ENCODE results near the gene RPL21. TPM values are rescaled to one million over a fixed set of nuclear protein-coding genes. Genes with fewer than 3 reads are reported as not detected.
A peak's percentile ranks its signal among the peaks of the same experiment; 100 is the strongest.

RPL21 gene
- total RNA-seq, 1 experiment from 2014 or later, result 1,354 TPM

- peaks cover 17% of the 10 kb centered on the region for H3K4me1 ChIP-seq (ENCODE audit: low read length)
- H3K79me2 ChIP-seq (ENCODE audit: low read length), result no peaks in the 10 kb centered on the region
- H3K9me2 ChIP-seq (replicated peaks; ENCODE audit: insufficient read depth, low read length), result no peaks in the 10 kb centered on the region
- H3K27ac ChIP-seq (ENCODE audit: low read length), result no peak overlapping the region
- H3K27me3 ChIP-seq (ENCODE audit: low read length), result no peaks in the 10 kb centered on the region
- no peaks in the 10 kb centered on the region for H4K20me1 ChIP-seq (ENCODE audit: insufficient read depth, low read depth, low read length)
- no peaks in the 10 kb centered on the region for H3K36me3 ChIP-seq (ENCODE audit: insufficient read depth, low read length)
- no peaks in the 10 kb centered on the region for H3K9me3 ChIP-seq (ENCODE audit: low read length)
- H2AFZ ChIP-seq (ENCODE audit: low read length), result no peak overlapping the region
- peak overlapping the region; percentile 73; the same call in 1 of the 2 replicates for H3K4me3 ChIP-seq (ENCODE audit: low read length)
- no peak overlapping the region for H3K9ac ChIP-seq (ENCODE audit: low read length)
- H3K4me2 ChIP-seq (ENCODE audit: low read depth, low read length, poor library complexity, severe bottlenecking), result peak overlapping the region; percentile 88
- DNase-seq, result no peak
Measured at GRCh38 chr13:27271570-27272096, 20.3 kb downstream of the RPL21 start.

- Histone ChIP-seq H2AFZ (ENCODE audit: low read length) (no peak overlapping the region), H3K9me2 (replicated peaks; ENCODE audit: insufficient read depth, low read length) (no peaks in the 10 kb centered on the region), H3K4me2 (ENCODE audit: low read depth, low read length, poor library complexity, severe bottlenecking) (no peak overlapping the region), H3K36me3 (ENCODE audit: insufficient read depth, low read length) (no peaks in the 10 kb centered on the region), H3K27me3 (ENCODE audit: low read length) (no peaks in the 10 kb centered on the region), H3K4me1 (ENCODE audit: low read length) (peaks cover 9% of the 10 kb centered on the region), H4K20me1 (ENCODE audit: insufficient read depth, low read depth, low read length) (no peaks in the 10 kb centered on the region), H3K4me3 (ENCODE audit: low read length) (no peak overlapping the region), H3K79me2 (ENCODE audit: low read length) (no peaks in the 10 kb centered on the region), H3K27ac (ENCODE audit: low read length) (no peak overlapping the region), H3K9me3 (ENCODE audit: low read length) (no peaks in the 10 kb centered on the region), H3K9ac (ENCODE audit: low read length) (no peak overlapping the region)
- no peak for DNase-seq
Measured at GRCh38 chr13:27273658-27274425, 22.5 kb downstream of the RPL21 start.

GRCh38 chr13:27274631-27275030 is 23.3 kb downstream of the RPL21 start:
- no peak overlapping the region for H3K4me2 ChIP-seq (ENCODE audit: low read depth, low read length, poor library complexity, severe bottlenecking)
- no peak for DNase-seq

GRCh38 chr13:27276188-27276587 is 24.8 kb downstream of the RPL21 start:
- no peak overlapping the region for H3K4me3 ChIP-seq (ENCODE audit: low read length)
- no peaks in the 10 kb centered on the region for H3K9me3 ChIP-seq (ENCODE audit: low read length)
- no peaks in the 10 kb centered on the region for H4K20me1 ChIP-seq (ENCODE audit: insufficient read depth, low read depth, low read length)
- no peaks in the 10 kb centered on the region for H3K27me3 ChIP-seq (ENCODE audit: low read length)
- no peak overlapping the region for H3K27ac ChIP-seq (ENCODE audit: low read length)
- DNase-seq, result no peak
- H3K36me3 ChIP-seq (ENCODE audit: insufficient read depth, low read length), result no peaks in the 10 kb centered on the region
- H3K79me2 ChIP-seq (ENCODE audit: low read length), result no peaks in the 10 kb centered on the region
- H2AFZ ChIP-seq (ENCODE audit: low read length), result no peak overlapping the region
- H3K9me2 ChIP-seq (replicated peaks; ENCODE audit: insufficient read depth, low read length), result no peaks in the 10 kb centered on the region
- H3K4me2 ChIP-seq (ENCODE audit: low read depth, low read length, poor library complexity, severe bottlenecking), result no peak overlapping the region
- peaks cover 3% of the 10 kb centered on the region; the same call in 1 of the 2 replicates for H3K4me1 ChIP-seq (ENCODE audit: low read length)
- no peak overlapping the region for H3K9ac ChIP-seq (ENCODE audit: low read length)

More at GRCh38 chr13:27274631-27275030, 23.3 kb downstream of the RPL21 start:
- no peaks in the 10 kb centered on the region for H3K9me3 ChIP-seq (ENCODE audit: low read length)
- H2AFZ ChIP-seq (ENCODE audit: low read length), result no peak overlapping the region
- H3K79me2 ChIP-seq (ENCODE audit: low read length), result no peaks in the 10 kb centered on the region
- peaks cover 9% of the 10 kb centered on the region for H3K4me1 ChIP-seq (ENCODE audit: low read length)
- H4K20me1 ChIP-seq (ENCODE audit: insufficient read depth, low read depth, low read length), result no peaks in the 10 kb centered on the region
- no peak overlapping the region for H3K9ac ChIP-seq (ENCODE audit: low read length)
- no peaks in the 10 kb centered on the region for H3K9me2 ChIP-seq (replicated peaks; ENCODE audit: insufficient read depth, low read length)
- H3K27me3 ChIP-seq (ENCODE audit: low read length), result no peaks in the 10 kb centered on the region
- no peak overlapping the region for H3K4me3 ChIP-seq (ENCODE audit: low read length)
- H3K27ac ChIP-seq (ENCODE audit: low read length), result no peak overlapping the region
- H3K36me3 ChIP-seq (ENCODE audit: insufficient read depth, low read length), result no peaks in the 10 kb centered on the region

GRCh38 chr13:27279506-27279905 is 28.1 kb downstream of the RPL21 start:
- Histone ChIP-seq H3K4me2 (ENCODE audit: low read depth, low read length, poor library complexity, severe bottlenecking) (no peak overlapping the region), H3K27me3 (ENCODE audit: low read length) (no peaks in the 10 kb centered on the region), H3K36me3 (ENCODE audit: insufficient read depth, low read length) (no peaks in the 10 kb centered on the region), H2AFZ (ENCODE audit: low read length) (no peak overlapping the region), H3K4me1 (ENCODE audit: low read length) (no peaks in the 10 kb centered on the region), H3K79me2 (ENCODE audit: low read length) (no peaks in the 10 kb centered on the region), H3K9me3 (ENCODE audit: low read length) (no peaks in the 10 kb centered on the region), H4K20me1 (ENCODE audit: insufficient read depth, low read depth, low read length) (no peaks in the 10 kb centered on the region), H3K9ac (ENCODE audit: low read length) (no peak overlapping the region), H3K4me3 (ENCODE audit: low read length) (no peak overlapping the region), H3K9me2 (replicated peaks; ENCODE audit: insufficient read depth, low read length) (no peaks in the 10 kb centered on the region), H3K27ac (ENCODE audit: low read length) (no peak overlapping the region)
- no peak for DNase-seq

GRCh38 chr13:27280009-27280656 is 28.8 kb downstream of the RPL21 start:
- Histone ChIP-seq H3K4me2 (ENCODE audit: low read depth, low read length, poor library complexity, severe bottlenecking) (no peak overlapping the region), H2AFZ (ENCODE audit: low read length) (no peak overlapping the region), H3K36me3 (ENCODE audit: insufficient read depth, low read length) (no peaks in the 10 kb centered on the region), H3K9me2 (replicated peaks; ENCODE audit: insufficient read depth, low read length) (no peaks in the 10 kb centered on the region), H3K79me2 (ENCODE audit: low read length) (no peaks in the 10 kb centered on the region), H3K27ac (ENCODE audit: low read length) (no peak overlapping the region), H4K20me1 (ENCODE audit: insufficient read depth, low read depth, low read length) (no peaks in the 10 kb centered on the region), H3K9me3 (ENCODE audit: low read length) (no peaks in the 10 kb centered on the region), H3K27me3 (ENCODE audit: low read length) (no peaks in the 10 kb centered on the region), H3K4me1 (ENCODE audit: low read length) (no peaks in the 10 kb centered on the region), H3K9ac (ENCODE audit: low read length) (no peak overlapping the region), H3K4me3 (ENCODE audit: low read length) (no peak overlapping the region)
- DNase-seq, result no peak

- Histone ChIP-seq H2AFZ (ENCODE audit: low read length) (no peak overlapping the region), H3K9me3 (ENCODE audit: low read length) (no peaks in the 10 kb centered on the region), H3K4me3 (ENCODE audit: low read length) (no peak overlapping the region), H3K27ac (ENCODE audit: low read length) (no peak overlapping the region), H3K27me3 (ENCODE audit: low read length) (no peaks in the 10 kb centered on the region), H3K9me2 (replicated peaks; ENCODE audit: insufficient read depth, low read length) (no peaks in the 10 kb centered on the region), H3K4me1 (ENCODE audit: low read length) (no peaks in the 10 kb centered on the region), H3K36me3 (ENCODE audit: insufficient read depth, low read length) (no peaks in the 10 kb centered on the region), H3K9ac (ENCODE audit: low read length) (no peak overlapping the region), H4K20me1 (ENCODE audit: insufficient read depth, low read depth, low read length) (no peaks in the 10 kb centered on the region), H3K79me2 (ENCODE audit: low read length) (no peaks in the 10 kb centered on the region), H3K4me2 (ENCODE audit: low read depth, low read length, poor library complexity, severe bottlenecking) (no peak overlapping the region)
- DNase-seq, result no peak
Measured at GRCh38 chr13:27280841-27281240, 29.5 kb downstream of the RPL21 start.

- no peak overlapping the region for H3K4me2 ChIP-seq (ENCODE audit: low read depth, low read length, poor library complexity, severe bottlenecking)
- no peaks in the 10 kb centered on the region for H3K4me1 ChIP-seq (ENCODE audit: low read length)
- H3K79me2 ChIP-seq (ENCODE audit: low read length), result no peaks in the 10 kb centered on the region
- H2AFZ ChIP-seq (ENCODE audit: low read length), result no peak overlapping the region
- DNase-seq, result no peak
- H4K20me1 ChIP-seq (ENCODE audit: insufficient read depth, low read depth, low read length), result no peaks in the 10 kb centered on the region
- H3K4me3 ChIP-seq (ENCODE audit: low read length), result no peak overlapping the region
- no peaks in the 10 kb centered on the region for H3K27me3 ChIP-seq (ENCODE audit: low read length)
- no peaks in the 10 kb centered on the region for H3K36me3 ChIP-seq (ENCODE audit: insufficient read depth, low read length)
- no peak overlapping the region for H3K27ac ChIP-seq (ENCODE audit: low read length)
- no peaks in the 10 kb centered on the region for H3K9me2 ChIP-seq (replicated peaks; ENCODE audit: insufficient read depth, low read length)
- H3K9me3 ChIP-seq (ENCODE audit: low read length), result no peaks in the 10 kb centered on the region
- H3K9ac ChIP-seq (ENCODE audit: low read length), result no peak overlapping the region
Measured at GRCh38 chr13:27281420-27281819, 30.1 kb downstream of the RPL21 start.

Data from Karpas-422 (cell line).